ENCODE data around the gene JTB. TPM values are rescaled to one million over a fixed set of nuclear protein-coding genes. Genes with fewer than 3 reads are reported as not detected.

Gene JTB
- total RNA-seq, 1 donor from 2014 or later: 43.0 TPM

DNA sequence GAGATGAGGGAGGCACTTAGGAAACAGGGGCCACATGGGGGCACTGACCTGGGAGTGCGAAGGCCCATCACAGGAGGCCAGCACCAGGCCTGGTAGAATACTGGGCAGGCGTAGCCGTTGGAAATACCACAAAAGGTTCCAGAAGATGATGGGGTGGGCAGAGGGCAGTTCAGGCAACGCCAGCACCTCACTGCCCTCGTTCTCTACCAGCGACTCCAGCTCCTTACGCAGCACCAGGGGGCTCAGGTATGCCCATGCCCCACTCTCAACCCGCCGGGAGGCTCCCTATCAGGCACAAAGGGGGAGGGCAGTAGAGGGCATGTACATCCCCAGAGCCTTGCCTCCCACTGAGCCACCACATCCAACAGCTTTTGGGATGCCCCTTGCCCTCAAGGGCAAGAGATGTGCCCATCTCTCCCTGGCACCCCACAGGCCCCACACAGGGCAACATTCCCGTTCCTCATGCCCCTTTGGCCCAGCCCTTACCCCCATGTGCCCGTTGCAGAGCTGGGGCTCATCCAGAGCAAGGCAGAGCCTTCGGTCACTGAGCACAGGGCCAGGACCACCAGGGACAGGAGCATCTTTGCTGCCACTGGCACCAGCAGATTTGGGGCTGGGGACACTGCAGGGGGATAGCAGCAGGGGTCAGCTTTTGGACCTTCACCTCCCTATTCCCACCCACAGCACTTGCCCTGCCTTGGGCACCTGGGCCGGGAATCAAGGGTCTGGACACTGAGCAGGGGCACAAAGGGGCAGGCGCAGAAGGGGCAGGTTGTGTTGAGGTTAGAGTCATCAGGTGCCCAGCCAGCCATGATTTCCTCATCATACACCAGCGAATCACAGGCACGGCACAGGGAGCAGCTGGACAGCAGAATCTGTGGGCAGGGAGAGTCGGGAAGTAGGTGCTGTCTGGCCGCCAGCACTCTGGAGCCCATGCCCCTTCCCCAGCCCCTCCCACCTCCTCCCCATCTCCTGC, 45.0 kb downstream of the JTB start:
- no peak for DNase-seq

DNA sequence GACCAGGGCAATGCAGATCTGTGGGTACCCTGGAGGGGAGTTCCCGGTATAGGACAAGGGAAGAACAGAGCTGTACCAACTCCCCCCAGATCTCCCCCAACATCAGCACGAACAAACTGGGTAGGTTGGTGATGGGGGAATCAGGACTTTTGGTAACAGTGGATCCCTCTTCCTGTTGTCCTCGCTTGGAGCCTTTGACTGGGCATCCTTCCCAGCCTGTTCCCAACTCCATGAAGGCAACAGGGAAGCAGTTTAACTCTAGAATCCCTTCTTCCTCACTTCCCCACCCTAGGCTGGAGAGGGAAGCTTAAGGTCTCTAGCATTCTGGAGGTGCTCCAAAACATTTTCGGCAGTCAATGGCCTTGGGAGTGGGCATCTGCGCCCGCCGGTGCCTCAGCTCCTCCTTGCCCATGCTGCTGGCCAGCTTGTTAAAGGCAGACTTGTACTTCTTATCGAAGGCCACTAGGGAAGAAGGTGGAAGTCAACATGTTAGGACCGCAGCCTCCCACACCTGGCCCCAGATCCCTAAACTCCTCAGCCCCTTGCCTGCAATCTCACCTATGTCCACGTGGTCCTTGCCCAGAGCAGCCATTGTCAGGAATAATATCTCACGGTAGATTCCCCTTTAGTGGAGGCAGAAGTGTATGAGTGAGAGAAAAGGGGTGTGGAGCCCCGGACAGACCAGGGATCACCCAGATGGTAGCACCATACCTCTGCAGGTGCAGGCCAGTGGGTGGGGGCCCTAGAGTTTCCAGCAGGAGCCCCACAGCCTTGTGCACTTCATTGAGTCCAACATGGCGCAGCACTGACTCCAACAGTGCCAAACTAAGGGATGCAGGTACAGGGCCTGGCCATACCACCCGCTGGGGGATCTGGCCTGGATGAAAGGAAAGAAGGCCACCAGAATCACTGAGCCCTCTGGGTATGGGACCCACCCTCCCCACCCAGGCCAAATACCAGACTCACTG, 47.2 kb downstream of the JTB start:
- DNase-seq: no peak

DNA sequence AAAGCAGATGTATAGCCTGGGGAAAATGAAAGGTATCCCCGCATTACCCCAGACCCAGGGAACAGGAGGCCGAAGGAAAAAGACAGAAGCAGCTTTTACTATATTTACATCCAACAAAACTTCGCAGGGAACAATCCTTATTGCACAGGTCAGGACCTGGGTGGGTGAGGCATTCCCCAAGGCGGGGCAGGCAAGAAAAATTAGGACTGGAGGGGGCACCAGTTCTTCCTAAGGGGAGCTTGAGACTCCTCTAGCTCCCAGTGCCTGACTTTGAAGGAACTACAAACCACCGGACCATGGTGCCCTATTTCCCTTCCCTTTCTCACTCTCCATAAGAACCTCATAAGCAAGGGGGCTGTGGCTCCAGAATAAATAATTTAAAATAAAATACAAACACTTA, 48.0 kb downstream of the JTB start:
- no peak for DNase-seq

DNA sequence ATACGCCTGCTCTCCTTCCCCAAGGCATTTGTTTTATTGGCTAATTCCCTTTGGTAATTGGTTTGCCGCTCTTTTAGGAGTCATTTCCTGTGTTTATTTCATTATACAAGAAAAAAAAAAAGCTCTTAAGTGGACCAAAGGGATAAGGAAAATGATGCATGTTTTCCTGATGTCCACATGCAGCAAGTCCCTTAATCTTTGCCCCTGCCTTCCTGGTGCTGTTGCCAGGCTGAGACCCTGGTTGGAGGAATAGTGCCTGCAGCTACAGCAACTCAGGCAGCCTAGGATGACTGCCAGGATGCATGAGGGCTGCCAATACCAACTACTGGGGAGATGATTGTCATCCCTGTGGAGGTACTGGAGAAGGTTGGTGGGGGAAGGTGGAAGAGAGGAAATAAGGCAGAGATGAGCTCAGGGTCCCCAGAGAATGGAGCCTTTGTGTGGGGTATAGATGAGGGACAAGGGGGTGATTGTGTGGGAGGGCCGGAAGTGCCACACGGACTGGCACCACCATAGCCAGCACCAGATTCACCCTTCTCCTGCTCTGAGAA, 48.6 kb downstream of the JTB start:
- peak; percentile 44 for DNase-seq

DNA sequence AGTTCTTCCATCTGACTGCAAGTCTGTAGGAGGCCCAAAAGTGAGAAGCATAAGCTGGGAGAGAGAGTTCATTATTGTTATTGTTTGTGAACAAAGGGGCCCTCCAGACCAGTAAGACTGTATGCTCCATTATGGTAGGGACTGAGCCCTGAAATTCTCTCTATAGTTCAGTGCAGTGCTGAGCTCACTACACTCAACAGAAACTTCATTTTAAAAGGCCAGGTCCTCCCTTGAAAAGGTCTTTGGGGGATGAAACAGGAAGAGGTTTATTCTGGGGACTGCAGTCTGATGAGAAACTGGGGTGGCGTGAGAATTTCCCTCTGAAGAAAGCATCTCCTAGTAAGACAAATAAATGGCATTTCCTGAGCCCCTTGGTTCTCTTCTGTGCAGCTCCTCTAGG, 49.2 kb downstream of the JTB start:
- no peak for DNase-seq

DNA sequence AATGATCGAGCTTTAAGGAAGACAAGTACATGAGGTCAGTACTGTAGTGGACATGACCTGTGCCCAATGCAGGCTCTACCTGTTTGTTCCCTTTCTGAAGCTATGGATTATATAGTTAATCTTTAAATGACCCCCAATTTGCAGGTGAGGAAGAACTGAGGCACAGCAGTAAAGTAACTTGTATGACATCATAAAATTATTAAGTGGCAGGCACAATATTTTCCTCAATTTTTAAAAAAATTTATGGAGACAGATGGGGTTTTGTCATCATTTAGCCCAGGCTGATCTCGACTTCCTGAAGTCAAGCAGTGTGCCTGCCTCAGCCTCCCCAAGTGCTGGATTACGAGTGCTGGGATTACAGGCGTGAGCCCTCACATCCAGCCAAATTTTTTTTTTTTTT, 51.1 kb downstream of the JTB start:
- DNase-seq: no peak

Small RNA genes within 50 kb of the gene (small RNA-seq; reads per million reads assigned to genes)
- gene MIR6737: not detected

Other genes starting within 250 kb of the JTB start
- gene INTS3, start 249.6 kb downstream of the JTB start, total RNA-seq: 33.2 TPM
- 14.5 TPM for gene SLC27A3, start 202.3 kb downstream of the JTB start, total RNA-seq
- 18.2 TPM for gene GATAD2B, start 54.7 kb downstream of the JTB start, total RNA-seq
- gene DENND4B, start 31.0 kb downstream of the JTB start, total RNA-seq: 11.9 TPM
- gene CRTC2, start 19.1 kb downstream of the JTB start, total RNA-seq: 2.8 TPM
- gene SLC39A1, start 14.1 kb downstream of the JTB start, total RNA-seq: 30.9 TPM
- gene CREB3L4, start 9.8 kb downstream of the JTB start, total RNA-seq: 7.2 TPM
- gene RAB13, start 8.7 kb upstream of the JTB start, total RNA-seq: 7.0 TPM
- 2,161 TPM for gene RPS27, start 13.1 kb upstream of the JTB start, total RNA-seq
- gene NUP210L, start 177.4 kb upstream of the JTB start, total RNA-seq: under 0.01 TPM
- gene TPM3, start 214.4 kb upstream of the JTB start, total RNA-seq: 208 TPM
- not detected for gene CFAP141, start 228.7 kb upstream of the JTB start, total RNA-seq
- 43.5 TPM for gene UBAP2L, start 243.3 kb upstream of the JTB start, total RNA-seq

Data from occipital lobe (tissue), 3 donors.